ENCODE data around the gene MSH2.

Gene MSH2

DNA sequence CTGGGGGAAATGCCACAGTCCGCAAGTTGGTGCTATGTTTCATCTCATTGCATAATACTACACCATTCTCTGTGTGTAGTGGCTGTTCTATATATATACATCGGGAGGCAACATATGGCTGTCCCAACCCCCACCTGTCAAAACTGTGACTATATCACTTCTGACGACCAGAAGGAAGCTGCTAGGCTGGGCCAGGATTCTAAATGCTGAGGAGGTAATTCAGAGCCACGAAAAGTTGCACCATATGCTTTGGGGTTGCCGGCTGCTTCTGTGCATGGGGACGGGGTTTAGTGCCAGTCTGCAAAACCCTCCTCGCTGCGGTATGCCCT, 117.3 kb downstream of the MSH2 start:
- H3K27me3 ChIP-seq (replicated peaks; ENCODE audit: control insufficient read depth, insufficient read depth, low read length), result no peaks in the 10 kb centered on the region
- TF ChIP-seq, protein P1, sequence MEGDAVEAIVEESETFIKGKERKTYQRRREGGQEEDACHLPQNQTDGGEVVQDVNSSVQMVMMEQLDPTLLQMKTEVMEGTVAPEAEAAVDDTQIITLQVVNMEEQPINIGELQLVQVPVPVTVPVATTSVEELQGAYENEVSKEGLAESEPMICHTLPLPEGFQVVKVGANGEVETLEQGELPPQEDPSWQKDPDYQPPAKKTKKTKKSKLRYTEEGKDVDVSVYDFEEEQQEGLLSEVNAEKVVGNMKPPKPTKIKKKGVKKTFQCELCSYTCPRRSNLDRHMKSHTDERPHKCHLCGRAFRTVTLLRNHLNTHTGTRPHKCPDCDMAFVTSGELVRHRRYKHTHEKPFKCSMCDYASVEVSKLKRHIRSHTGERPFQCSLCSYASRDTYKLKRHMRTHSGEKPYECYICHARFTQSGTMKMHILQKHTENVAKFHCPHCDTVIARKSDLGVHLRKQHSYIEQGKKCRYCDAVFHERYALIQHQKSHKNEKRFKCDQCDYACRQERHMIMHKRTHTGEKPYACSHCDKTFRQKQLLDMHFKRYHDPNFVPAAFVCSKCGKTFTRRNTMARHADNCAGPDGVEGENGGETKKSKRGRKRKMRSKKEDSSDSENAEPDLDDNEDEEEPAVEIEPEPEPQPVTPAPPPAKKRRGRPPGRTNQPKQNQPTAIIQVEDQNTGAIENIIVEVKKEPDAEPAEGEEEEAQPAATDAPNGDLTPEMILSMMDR (IDR thresholded peaks at IDR 0.05; ENCODE audit: insufficient read depth, low read length, poor library complexity, severe bottlenecking), result no peak
- H3K4me3 ChIP-seq (replicated peaks; ENCODE audit: low read depth, low read length), result peak overlapping the region; percentile 73
- H3K36me3 ChIP-seq (ENCODE audit: control insufficient read depth, insufficient read depth, low read length), result no peaks in the 10 kb centered on the region
- DNase-seq (ENCODE audit: extremely low read depth, insufficient read length), result no peak

DNA sequence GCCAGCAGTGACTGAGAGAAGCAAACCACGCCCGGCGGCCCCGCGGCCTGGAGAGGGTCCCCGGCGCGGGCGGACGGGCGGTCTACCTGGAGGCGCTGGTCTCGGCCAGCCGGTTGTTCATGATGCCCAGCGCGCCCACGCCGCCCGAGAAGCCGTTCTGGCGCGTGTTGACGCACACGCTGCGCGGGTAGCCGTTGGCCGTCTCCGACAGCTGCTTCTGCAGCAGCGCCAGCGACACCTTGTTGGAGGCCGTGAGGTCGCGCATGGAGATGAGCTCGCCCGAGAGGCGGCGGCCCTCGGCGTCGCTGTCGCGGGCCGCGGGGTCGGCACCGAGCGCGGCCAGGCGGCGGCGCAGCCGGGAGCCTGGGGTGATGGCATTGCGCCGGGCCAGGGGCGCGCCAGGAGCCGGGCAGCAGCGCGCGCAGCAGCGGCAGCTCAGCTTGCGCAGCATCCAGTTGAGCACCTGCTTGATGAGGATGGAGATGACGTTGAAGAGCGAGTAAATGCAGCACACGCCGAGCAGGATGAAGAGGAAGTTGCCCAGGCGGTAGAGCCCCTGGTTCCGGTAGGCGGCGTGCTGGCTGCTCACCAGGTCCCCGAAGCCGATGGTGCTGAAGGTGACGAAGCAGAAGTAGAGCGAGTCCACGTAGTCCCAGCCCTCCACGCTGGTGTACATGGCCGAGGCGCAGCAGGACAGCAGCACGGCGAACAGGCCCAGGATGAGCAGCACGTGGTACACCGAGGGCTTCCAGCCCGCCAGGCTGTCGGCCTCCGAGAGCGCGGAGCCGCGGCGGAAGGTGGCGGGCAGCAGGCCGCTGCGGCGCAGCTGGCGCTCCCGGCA, 118.1 kb downstream of the MSH2 start:
- TF ChIP-seq, protein P1 (IDR thresholded peaks at IDR 0.05; ENCODE audit: insufficient read depth, low read length, poor library complexity, severe bottlenecking), result peak; percentile 71
- no peaks in the 10 kb centered on the region for H3K36me3 ChIP-seq (ENCODE audit: control insufficient read depth, insufficient read depth, low read length)
- H3K4me3 ChIP-seq (replicated peaks; ENCODE audit: low read depth, low read length), result peak overlapping the region; percentile 73
- DNase-seq (ENCODE audit: extremely low read depth, insufficient read length), result peak; percentile 85
- H3K27me3 ChIP-seq (replicated peaks; ENCODE audit: control insufficient read depth, insufficient read depth, low read length), result no peaks in the 10 kb centered on the region

DNA sequence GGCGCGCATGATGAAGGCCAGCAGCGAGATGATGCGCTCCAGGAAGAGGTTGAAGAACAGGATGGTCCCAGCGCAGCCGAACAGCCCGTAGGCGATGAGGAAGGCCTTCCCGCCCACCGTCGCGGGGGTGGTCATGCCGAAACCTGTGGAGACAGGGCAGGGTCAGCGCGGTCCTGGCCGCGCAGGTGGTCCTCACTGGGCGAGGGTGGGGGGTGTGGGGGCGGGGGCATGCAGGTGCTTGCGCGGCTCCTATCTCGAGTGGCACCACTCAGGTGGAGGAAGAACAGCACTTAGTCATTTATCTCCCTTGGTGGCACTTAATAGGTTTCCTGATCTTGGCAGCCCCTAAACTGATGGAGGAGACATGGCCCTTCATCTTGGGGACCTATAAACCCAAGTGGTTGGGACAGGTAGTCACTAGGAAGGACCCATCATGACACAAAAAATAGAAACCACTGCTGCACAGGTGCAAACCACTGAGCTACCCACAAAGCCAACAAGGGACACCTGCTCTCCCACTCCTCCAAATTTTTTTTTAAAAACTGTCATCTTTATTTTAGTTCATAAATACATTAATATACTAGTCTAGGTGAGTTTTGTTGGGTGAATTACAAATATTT, 118.8 kb downstream of the MSH2 start:
- DNase-seq (ENCODE audit: extremely low read depth, insufficient read length), result no peak
- H3K4me3 ChIP-seq (replicated peaks; ENCODE audit: low read depth, low read length), result peak overlapping the region; percentile 73

DNA sequence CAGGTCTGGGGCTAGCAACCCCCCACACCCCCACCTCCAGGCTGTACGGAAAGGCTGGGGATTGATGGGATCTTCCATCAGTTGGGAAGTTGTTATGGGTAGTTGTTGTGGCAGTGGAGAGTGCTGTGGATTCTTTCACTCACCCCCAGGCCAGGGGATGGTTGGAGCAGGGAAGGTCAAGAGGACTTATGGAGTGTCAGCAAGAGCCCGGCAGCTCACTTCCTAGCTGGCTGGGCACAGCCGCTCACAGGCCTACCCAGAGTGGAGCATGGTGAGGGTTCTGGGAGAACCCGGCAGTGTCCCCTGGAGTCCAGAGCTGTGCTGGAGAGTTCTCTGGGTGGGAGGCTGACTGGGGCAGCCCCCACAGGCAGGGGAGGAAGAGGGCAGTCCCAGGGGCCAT, 122.2 kb downstream of the MSH2 start:
- H3K27me3 ChIP-seq (replicated peaks; ENCODE audit: control insufficient read depth, insufficient read depth, low read length), result no peaks in the 10 kb centered on the region

More for the DNA sequence above, 118.8 kb downstream of the MSH2 start:
- Histone ChIP-seq H3K27me3 (replicated peaks; ENCODE audit: control insufficient read depth, insufficient read depth, low read length) (no peaks in the 10 kb centered on the region), H3K36me3 (ENCODE audit: control insufficient read depth, insufficient read depth, low read length) (no peaks in the 10 kb centered on the region)
- TF ChIP-seq, protein P1 (IDR thresholded peaks at IDR 0.05; ENCODE audit: insufficient read depth, low read length, poor library complexity, severe bottlenecking), result no peak

DNA sequence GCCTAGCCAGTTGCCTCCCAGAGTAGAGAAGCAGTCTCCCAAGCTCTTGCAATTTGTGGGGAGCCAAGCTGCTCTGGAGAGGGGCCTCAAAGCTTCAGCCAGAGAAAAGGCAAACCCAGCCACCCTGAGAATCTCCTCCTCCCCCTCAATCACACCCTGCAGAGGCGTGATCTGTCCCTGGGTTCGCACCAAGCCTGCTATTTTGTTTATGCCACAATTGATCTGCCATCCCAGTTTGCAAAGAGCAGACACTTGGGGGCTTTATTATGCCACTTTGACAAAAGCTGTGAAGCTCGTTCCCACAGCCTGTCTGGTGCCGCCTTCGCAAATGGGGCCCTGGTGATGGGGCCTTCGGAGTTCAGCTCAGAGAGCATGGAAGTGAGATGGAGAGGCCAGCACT, 125.5 kb downstream of the MSH2 start:
- H3K27me3 ChIP-seq (replicated peaks; ENCODE audit: control insufficient read depth, insufficient read depth, low read length), result no peaks in the 10 kb centered on the region
- H3K36me3 ChIP-seq (ENCODE audit: control insufficient read depth, insufficient read depth, low read length), result no peaks in the 10 kb centered on the region
- H3K4me3 ChIP-seq (replicated peaks; ENCODE audit: low read depth, low read length), result no peak overlapping the region
- TF ChIP-seq, protein P1 (IDR thresholded peaks at IDR 0.05; ENCODE audit: insufficient read depth, low read length, poor library complexity, severe bottlenecking), result no peak
- no peak for DNase-seq (ENCODE audit: extremely low read depth, insufficient read length)

More for the DNA sequence above, 122.2 kb downstream of the MSH2 start:
- Histone ChIP-seq H3K36me3 (ENCODE audit: control insufficient read depth, insufficient read depth, low read length) (no peaks in the 10 kb centered on the region), H3K4me3 (replicated peaks; ENCODE audit: low read depth, low read length) (no peak overlapping the region)
- no peak for DNase-seq (ENCODE audit: extremely low read depth, insufficient read length)
- TF ChIP-seq, protein P1 (IDR thresholded peaks at IDR 0.05; ENCODE audit: insufficient read depth, low read length, poor library complexity, severe bottlenecking), result no peak

All from GM06990 (cell line).